ENCODE measurements around the gene WDR88. TPM values are rescaled to one million over a fixed set of nuclear protein-coding genes. Genes with fewer than 3 reads are reported as not detected.
"Not testable (repeated sequence)": the region's sequence is repeated elsewhere in the genome, so short reads cannot be mapped to it uniquely, and the experiment has no call there.

The WDR88 gene
- total and polyA plus RNA-seq, 2 donors (not counting 3 experiments of a cell fraction or from before 2014, with no cell fraction given) = not detected

- FAIRE-seq = no peak
- H3K9ac ChIP-seq (replicated peaks; ENCODE audit: extremely low read depth, insufficient read depth, low read length) = no peak overlapping the region
- no peaks in the 10 kb centered on the region for H3K27me3 ChIP-seq (ENCODE audit: control insufficient read depth in 2 of 2, insufficient read depth in 2 of 2, low read length in 2 of 2)
- H3K4me1 ChIP-seq (ENCODE audit: control insufficient read depth, extremely low read depth, insufficient read depth, low read length) = no peaks in the 10 kb centered on the region
- no TSS peak for BruUV-seq (replicated peaks)
- dilution Hi-C loops (cut with MboI; ENCODE audit: extremely low pct_ligation_motif_present, low sequenced_read_pairs) = no loop called here
- H3K9me1 ChIP-seq (replicated peaks; ENCODE audit: control insufficient read depth, extremely low read depth, insufficient read depth, low read length) = no peaks in the 10 kb centered on the region
- DNase-seq (ENCODE audit: low read depth, low spot score) = no peak
- peaks cover 0 to 3% of the 10 kb centered on the region in 2 experiments for H3K36me3 ChIP-seq (ENCODE audit: control insufficient read depth in 2 of 2, extremely low read depth in 1 of 2, insufficient read depth in 2 of 2, low read length in 2 of 2)
- no peaks in the 10 kb centered on the region for H3K9me3 ChIP-seq (replicated peaks; ENCODE audit: control insufficient read depth, insufficient read depth, low read length)
- intact Hi-C loops (cut with micrococcal nuclease) = no loop called here
- H2AFZ ChIP-seq (ENCODE audit: low read depth, low read length) = no peak overlapping the region
- no peaks in the 10 kb centered on the region for H4K20me1 ChIP-seq (replicated peaks; ENCODE audit: control insufficient read depth, extremely low read depth, insufficient read depth, low read length)
- TF ChIP-seq POLR2A (IDR thresholded peaks at IDR 0.05; ENCODE audit: low read depth, low read length) (no peak), MYC (IDR thresholded peaks at IDR 0.05; ENCODE audit: low read depth, low read length) (no peak), MAX (IDR thresholded peaks at IDR 0.05; ENCODE audit: insufficient read depth, insufficient read length) (no peak), GATA2 (IDR thresholded peaks at IDR 0.05; ENCODE audit: insufficient read depth, insufficient read length, low read depth, low read length) (no peak), EZH2 (IDR thresholded peaks at IDR 0.05; ENCODE audit: borderline replicate concordance, low read depth, low read length, severe bottlenecking) (no peak), JUN (IDR thresholded peaks at IDR 0.05; ENCODE audit: borderline replicate concordance, insufficient read depth, insufficient read length, low read depth) (no peak), CTCF (IDR thresholded peaks at IDR 0.05; ENCODE audit: extremely low read depth in 1 of 2, insufficient read depth in 1 of 2, low read depth in 1 of 2, low read length in 2 of 2) (no peak)
- ChIA-PET POLR2A (interaction anchor here (0.7 kb wide), 1 partner anchor 356 kb away, joined by 4 read pairs; no protein-coding TSS in a partner anchor), CTCF (interaction anchor here (0.6 to 2.9 kb wide), 4 partner anchors 10 to 959 kb away, joined by 3 to 13 read pairs (median 4); no protein-coding TSS in a partner anchor)
- H3K27ac ChIP-seq (ENCODE audit: insufficient read depth, low read depth, low read length) = no peak overlapping the region
- H3K4me2 ChIP-seq (ENCODE audit: insufficient read depth, low read length) = no peak overlapping the region
- H3K79me2 ChIP-seq (ENCODE audit: control insufficient read depth, insufficient read depth, low read length) = no peaks in the 10 kb centered on the region
- H3K4me3 ChIP-seq (replicated peaks in 1 of 3; ENCODE audit: insufficient read depth in 1 of 3, low read depth in 1 of 3, low read length in 3 of 3) = no peak overlapping the region
Observed at GRCh38 chr19:33208904-33209849, 77.3 kb downstream of the WDR88 start.

- ChIA-PET CTCF (interaction anchor here (0.6 to 2.9 kb wide), 4 partner anchors 9 to 959 kb away, joined by 3 to 13 read pairs (median 4); no protein-coding TSS in a partner anchor), POLR2A (interaction anchor here (0.7 kb wide), 1 partner anchor 355 kb away, joined by 4 read pairs; no protein-coding TSS in a partner anchor)
- H2AFZ ChIP-seq (ENCODE audit: low read depth, low read length); FAIRE-seq; H3K27me3 ChIP-seq (ENCODE audit: control insufficient read depth in 2 of 2, insufficient read depth in 2 of 2, low read length in 2 of 2); H3K9me3 ChIP-seq (replicated peaks; ENCODE audit: control insufficient read depth, insufficient read depth, low read length); H3K9ac ChIP-seq (replicated peaks; ENCODE audit: extremely low read depth, insufficient read depth, low read length); DNase-seq (ENCODE audit: low read depth, low spot score); H3K79me2 ChIP-seq (ENCODE audit: control insufficient read depth, insufficient read depth, low read length); H3K4me2 ChIP-seq (ENCODE audit: insufficient read depth, low read length); H3K36me3 ChIP-seq (ENCODE audit: control insufficient read depth in 2 of 2, extremely low read depth in 1 of 2, insufficient read depth in 2 of 2, low read length in 2 of 2); H3K9me1 ChIP-seq (replicated peaks; ENCODE audit: control insufficient read depth, extremely low read depth, insufficient read depth, low read length); H4K20me1 ChIP-seq (replicated peaks; ENCODE audit: control insufficient read depth, extremely low read depth, insufficient read depth, low read length); H3K4me1 ChIP-seq (ENCODE audit: control insufficient read depth, extremely low read depth, insufficient read depth, low read length); H3K27ac ChIP-seq (ENCODE audit: insufficient read depth, low read depth, low read length); H3K4me3 ChIP-seq (replicated peaks in 1 of 3; ENCODE audit: insufficient read depth in 1 of 3, low read depth in 1 of 3, low read length in 3 of 3); intact Hi-C loops (cut with micrococcal nuclease); BruUV-seq (replicated peaks); dilution Hi-C loops (cut with MboI; ENCODE audit: extremely low pct_ligation_motif_present, low sequenced_read_pairs): not testable (repeated sequence)
Observed at GRCh38 chr19:33209850-33210230, 77.9 kb downstream of the WDR88 start.
